SU-DHL-6 (cell line): ENCODE results near the gene STX8.

ENCODE experiments used
- EZH2phosphoT487 ChIP-seq: fragments of 200-600 bp; sonication (generic), shearing (Covaris generic); conservative IDR thresholded peaks from 2 replicates; pipeline ENCODE4 v1.6.1; 2018; ENCODE audit warnings: mild to moderate bottlenecking, antibody characterized with exemption, low read length, moderate library complexity, mixed read lengths
- TF ChIP-seq, protein P1 (sequence below): fragments of 200-600 bp; sonication (generic); IDR thresholded peaks from one replicate; pipeline ENCODE4 v1.5.1; 2017; ENCODE audit warnings: antibody characterized with exemption, mild to moderate bottlenecking, low read length, moderate library complexity; ENCODE audit not compliant: insufficient read depth, poor library complexity, severe bottlenecking

DNA sequence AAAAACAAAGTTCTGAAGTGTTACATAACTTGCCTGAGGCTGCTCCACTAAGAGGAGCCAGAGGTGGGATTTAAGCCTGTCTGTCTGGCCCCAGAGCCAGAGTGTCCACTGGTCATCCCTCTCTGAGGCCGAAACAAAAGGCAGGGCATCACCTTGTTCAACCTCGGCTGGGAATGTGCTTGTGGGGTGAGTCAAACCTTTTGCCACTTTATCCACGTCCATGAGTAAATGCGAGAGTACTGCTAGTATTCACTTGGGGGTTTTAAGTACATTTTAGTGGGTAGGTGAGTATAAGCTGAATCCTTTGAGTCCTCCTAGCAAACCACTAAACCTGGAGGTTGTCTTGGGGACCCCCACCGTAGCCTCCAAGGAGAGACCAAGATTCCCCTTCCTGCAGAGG, 103.5 kb downstream of the STX8 start:
- TF ChIP-seq, protein P1, sequence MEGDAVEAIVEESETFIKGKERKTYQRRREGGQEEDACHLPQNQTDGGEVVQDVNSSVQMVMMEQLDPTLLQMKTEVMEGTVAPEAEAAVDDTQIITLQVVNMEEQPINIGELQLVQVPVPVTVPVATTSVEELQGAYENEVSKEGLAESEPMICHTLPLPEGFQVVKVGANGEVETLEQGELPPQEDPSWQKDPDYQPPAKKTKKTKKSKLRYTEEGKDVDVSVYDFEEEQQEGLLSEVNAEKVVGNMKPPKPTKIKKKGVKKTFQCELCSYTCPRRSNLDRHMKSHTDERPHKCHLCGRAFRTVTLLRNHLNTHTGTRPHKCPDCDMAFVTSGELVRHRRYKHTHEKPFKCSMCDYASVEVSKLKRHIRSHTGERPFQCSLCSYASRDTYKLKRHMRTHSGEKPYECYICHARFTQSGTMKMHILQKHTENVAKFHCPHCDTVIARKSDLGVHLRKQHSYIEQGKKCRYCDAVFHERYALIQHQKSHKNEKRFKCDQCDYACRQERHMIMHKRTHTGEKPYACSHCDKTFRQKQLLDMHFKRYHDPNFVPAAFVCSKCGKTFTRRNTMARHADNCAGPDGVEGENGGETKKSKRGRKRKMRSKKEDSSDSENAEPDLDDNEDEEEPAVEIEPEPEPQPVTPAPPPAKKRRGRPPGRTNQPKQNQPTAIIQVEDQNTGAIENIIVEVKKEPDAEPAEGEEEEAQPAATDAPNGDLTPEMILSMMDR: no peak
- no peak for TF ChIP-seq EZH2phosphoT487
